Smooth muscle cell (in vitro differentiated cells): Measurements from ENCODE around the gene MAML2. TPM values are rescaled to one million over a fixed set of nuclear protein-coding genes. Genes with fewer than 3 reads are reported as not detected.

ENCODE experiments used
- DNase-seq: peaks from one replicate; lab custom pipeline; 2025; ENCODE audit not compliant: unreplicated experiment; lab: John Stamatoyannopoulos, UW
- H2AFZ ChIP-seq: fragments of 200-600 bp; sonication (generic); 2 replicates; pipeline ENCODE4 v1.6.0; 2016; ENCODE audit warnings: antibody characterized with exemption, low read depth, mild to moderate bottlenecking
- H3F3A ChIP-seq: fragments of 200-600 bp; sonication (generic); 2 replicates; pipeline ENCODE4 v1.6.0; 2017; ENCODE audit warnings: antibody characterized with exemption, low read depth
- H3K27ac ChIP-seq: fragments of 200-600 bp; sonication (generic); 2 replicates; pipeline ENCODE4 v1.5.1; 2016; ENCODE audit warnings: low read depth, mild to moderate bottlenecking
- H3K27me3 ChIP-seq: fragments of 200-600 bp; sonication (generic); 2 replicates; pipeline ENCODE4 v1.6.1; 2016; ENCODE audit warnings: low read depth, mild to moderate bottlenecking
- H3K36me3 ChIP-seq: fragments of 200-600 bp; sonication (generic); 2 replicates; pipeline ENCODE4 v1.5.1; 2016; ENCODE audit warnings: low read depth
- H3K4me1 ChIP-seq: fragments of 200-600 bp; sonication (generic); 2 replicates; pipeline ENCODE4 v1.5.1; 2016; ENCODE audit warnings: low read depth
- H3K4me2 ChIP-seq: fragments of 200-600 bp; sonication (generic); 2 replicates; pipeline ENCODE4 v1.6.0; 2016; ENCODE audit warnings: mild to moderate bottlenecking
- H3K4me3 ChIP-seq: fragments of 200-600 bp; sonication (generic); 2 replicates; pipeline ENCODE4 v1.5.1; 2016; ENCODE audit warnings: mild to moderate bottlenecking
- H3K79me2 ChIP-seq: fragments of 200-600 bp; sonication (generic); 2 replicates; pipeline ENCODE4 v1.6.0; 2016; ENCODE audit warnings: low read depth, mild to moderate bottlenecking
- H3K9ac ChIP-seq: fragments of 200-600 bp; sonication (generic); 2 replicates; pipeline ENCODE4 v1.6.0; 2016; ENCODE audit warnings: low read depth
- H3K9me3 ChIP-seq: fragments of 200-600 bp; sonication (generic); replicated peaks from 2 replicates; pipeline ENCODE4 v1.5.1; 2016; ENCODE audit warnings: low read depth
- H4K20me1 ChIP-seq: fragments of 200-600 bp; sonication (generic); 2 replicates; pipeline ENCODE4 v1.6.0; 2016; ENCODE audit warnings: low read depth
- CTCF ChIP-seq: fragments of 200-600 bp; sonication (generic); IDR thresholded peaks from 2 replicates; pipeline ENCODE4 v1.5.1; 2017; ENCODE audit warnings: borderline replicate concordance, mild to moderate bottlenecking, antibody characterized with exemption; ENCODE audit not compliant: insufficient read depth, poor library complexity, severe bottlenecking
- WGBS: methylation state at CpG from one replicate; pipeline ENCODE4 v1.1.7; 2016; ENCODE audit warnings: low lambda C conversion rate; 5-methylcytosine and 5-hydroxymethylcytosine counted together
- polyA plus RNA-seq: library from polyadenylated mRNA; unstranded; fragments of >200 nt; fragmentation: Nextera tagmentation; extraction: Ambion mirVana; gene quantifications from 2 replicates; pipeline ENCODE4 v1.2.1, GENCODE V29; 2016
- total RNA-seq: library from RNA; depleted of rRNA; stranded (reverse); fragments of >200 nt; gene quantifications from 2 replicates; pipeline ENCODE4 v1.2.3, GENCODE V29; 2014

MAML2 gene
- total and polyA plus RNA-seq, 2 experiments from 2014 or later = 8.7 to 52.4 TPM

DNA sequence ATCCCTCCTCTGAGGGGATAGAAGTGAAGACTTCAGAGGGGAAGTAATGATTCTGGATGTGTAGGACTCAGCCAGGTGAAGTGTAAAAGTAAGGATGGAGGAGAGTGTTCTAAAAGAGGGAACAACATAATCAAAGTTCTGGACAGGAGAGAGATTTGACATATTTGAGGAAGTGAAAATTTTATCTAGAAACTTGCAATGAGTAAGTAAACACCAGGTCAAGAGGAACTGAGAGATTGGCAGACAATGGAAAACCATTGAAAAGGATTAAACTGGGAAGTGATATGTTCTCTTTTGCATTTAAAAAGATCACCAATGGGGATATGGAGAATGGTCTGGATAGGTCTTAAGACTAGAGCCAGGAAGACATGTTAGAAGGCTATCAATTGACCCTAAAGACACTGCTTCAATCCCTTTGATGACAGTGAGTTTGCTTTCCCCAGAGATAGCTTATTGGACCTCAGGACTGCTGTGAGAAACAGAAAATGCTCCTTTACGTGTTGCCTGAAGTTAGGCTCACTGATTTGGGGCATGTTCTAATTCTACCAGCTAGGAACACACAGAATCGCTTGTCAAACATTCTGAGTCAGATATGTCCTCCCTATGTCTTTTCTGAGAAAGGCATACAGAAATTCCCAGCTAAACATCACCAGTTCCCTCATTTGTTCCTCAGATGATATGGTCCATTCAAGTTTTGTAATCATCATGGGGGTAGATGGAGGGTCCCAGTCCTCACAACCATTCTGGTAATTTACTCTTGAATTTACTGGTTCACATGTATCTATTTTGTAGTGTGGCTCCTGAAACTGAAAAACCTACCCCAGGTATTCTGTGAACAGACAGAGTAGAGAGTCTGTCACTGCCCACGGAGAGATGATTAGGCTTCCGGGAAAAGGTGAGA is 144.9 kb downstream of the MAML2 start:
- Histone ChIP-seq H4K20me1 (no peaks in the 10 kb centered on the region), H3K4me2 (peak overlapping the region; percentile 27), H3K36me3 (no peaks in the 10 kb centered on the region), H3K27ac (peak overlapping the region; percentile 17), H3K4me1 (peaks cover 25% of the 10 kb centered on the region), H3K9ac (no peak overlapping the region), H3K27me3 (no peaks in the 10 kb centered on the region), H3K9me3 (no peaks in the 10 kb centered on the region), H3K79me2 (peaks cover 73% of the 10 kb centered on the region), H3K4me3 (no peak overlapping the region), H3F3A (peaks cover 5% of the 10 kb centered on the region), H2AFZ (no peak overlapping the region)
- 97% methylated on average over 4 of the region's 4 CpGs for WGBS
- TF ChIP-seq CTCF = no peak
- DNase-seq = no peak

- H3K27ac ChIP-seq = peak overlapping the region; percentile 13
- 60% methylated on average over 1 of the region's 1 CpG for WGBS
- peaks cover 79% of the 10 kb centered on the region for H3K79me2 ChIP-seq
- no peaks in the 10 kb centered on the region for H4K20me1 ChIP-seq
- peak overlapping the region; percentile 27 for H3K4me2 ChIP-seq
- H3K27me3 ChIP-seq = no peaks in the 10 kb centered on the region
- peaks cover 5% of the 10 kb centered on the region for H3F3A ChIP-seq
- no peaks in the 10 kb centered on the region for H3K9me3 ChIP-seq
- H3K9ac ChIP-seq = no peak overlapping the region
- TF ChIP-seq CTCF = no peak
- H3K4me3 ChIP-seq = no peak overlapping the region
- no peaks in the 10 kb centered on the region for H3K36me3 ChIP-seq
- no peak overlapping the region for H2AFZ ChIP-seq
- peaks cover 25% of the 10 kb centered on the region for H3K4me1 ChIP-seq
- no peak for DNase-seq
Observed at GRCh38 chr11:96197103-96197502, 145.9 kb downstream of the MAML2 start.

- Histone ChIP-seq H3K9me3 (no peaks in the 10 kb centered on the region), H3K27ac (no peak overlapping the region), H3K27me3 (no peaks in the 10 kb centered on the region), H3K36me3 (no peaks in the 10 kb centered on the region), H3K4me2 (no peak overlapping the region), H3F3A (peaks cover 5% of the 10 kb centered on the region), H3K9ac (no peak overlapping the region), H3K4me1 (peaks cover 25% of the 10 kb centered on the region), H3K79me2 (peaks cover 79% of the 10 kb centered on the region), H4K20me1 (no peaks in the 10 kb centered on the region), H2AFZ (no peak overlapping the region), H3K4me3 (no peak overlapping the region)
- no peak for TF ChIP-seq CTCF
- 65% methylated on average over 7 of the region's 7 CpGs for WGBS
- DNase-seq = no peak
Observed at GRCh38 chr11:96196181-96196662, 146.8 kb downstream of the MAML2 start.
